ENCODE data around the gene CAMTA1. TPM values are rescaled to one million over a fixed set of nuclear protein-coding genes. Genes with fewer than 3 reads are reported as not detected.

The CAMTA1 gene
- total RNA-seq, 1 donor from 2014 or later = 109 TPM

DNA sequence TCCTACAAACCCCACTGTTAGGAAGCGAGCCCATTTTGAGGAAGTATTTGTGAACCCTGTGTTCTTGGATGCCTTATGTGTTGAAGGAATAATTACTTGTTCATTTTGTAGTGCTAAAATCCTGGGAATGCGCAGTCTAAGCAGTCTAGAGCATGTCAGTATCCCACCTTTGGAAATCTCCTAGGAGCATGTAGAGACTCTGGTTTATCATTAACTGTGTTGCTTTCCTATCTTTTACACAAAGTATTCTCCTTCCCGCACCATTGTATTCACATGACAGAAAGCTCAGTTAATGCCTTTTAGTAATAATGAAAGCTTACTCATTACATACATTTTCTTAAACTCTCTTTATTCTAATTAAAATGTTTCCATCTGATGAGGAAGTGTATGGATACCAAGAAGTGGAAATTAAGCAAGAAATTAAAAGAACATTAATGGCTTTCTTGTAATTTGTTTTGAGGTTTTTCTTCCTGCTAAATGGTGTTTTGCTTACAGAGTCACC, 99.4 kb downstream of the CAMTA1 start:
- peaks cover 12% of the 10 kb centered on the region for H3K4me1 Mint-ChIP-seq

DNA sequence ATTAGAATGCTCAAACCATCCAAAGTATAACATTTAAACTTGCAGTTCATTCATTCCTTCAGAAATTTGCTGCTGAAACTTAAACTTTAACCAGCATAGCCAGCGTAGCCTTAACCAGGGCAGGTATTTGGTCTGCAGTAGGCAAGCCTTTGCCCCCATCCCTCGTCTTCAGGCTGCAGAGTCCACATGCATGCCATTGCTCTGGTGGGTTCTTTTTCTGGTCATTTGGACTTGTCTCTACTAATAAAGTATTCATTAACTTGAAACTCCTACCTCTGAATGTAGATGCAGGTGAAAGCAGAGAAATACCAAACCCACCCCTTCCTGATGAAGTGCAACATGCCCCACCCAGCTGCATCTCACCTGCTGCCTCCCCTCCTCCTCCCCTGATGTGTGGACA, 100.2 kb downstream of the CAMTA1 start:
- Mint-ChIP-seq H3K27ac (ENCODE audit: unreplicated experiment) (no peak overlapping the region), H3K36me3 (ENCODE audit: low read depth) (no peaks in the 10 kb centered on the region), H3K27me3 (ENCODE audit: low read depth) (no peaks in the 10 kb centered on the region), H3K9me3 (no peaks in the 10 kb centered on the region), H3K4me1 (peaks cover 16% of the 10 kb centered on the region), H3K4me3 (no peak overlapping the region)
- no peak for DNase-seq (ENCODE audit: low read depth, low spot score)
- TF ChIP-seq, protein P1, sequence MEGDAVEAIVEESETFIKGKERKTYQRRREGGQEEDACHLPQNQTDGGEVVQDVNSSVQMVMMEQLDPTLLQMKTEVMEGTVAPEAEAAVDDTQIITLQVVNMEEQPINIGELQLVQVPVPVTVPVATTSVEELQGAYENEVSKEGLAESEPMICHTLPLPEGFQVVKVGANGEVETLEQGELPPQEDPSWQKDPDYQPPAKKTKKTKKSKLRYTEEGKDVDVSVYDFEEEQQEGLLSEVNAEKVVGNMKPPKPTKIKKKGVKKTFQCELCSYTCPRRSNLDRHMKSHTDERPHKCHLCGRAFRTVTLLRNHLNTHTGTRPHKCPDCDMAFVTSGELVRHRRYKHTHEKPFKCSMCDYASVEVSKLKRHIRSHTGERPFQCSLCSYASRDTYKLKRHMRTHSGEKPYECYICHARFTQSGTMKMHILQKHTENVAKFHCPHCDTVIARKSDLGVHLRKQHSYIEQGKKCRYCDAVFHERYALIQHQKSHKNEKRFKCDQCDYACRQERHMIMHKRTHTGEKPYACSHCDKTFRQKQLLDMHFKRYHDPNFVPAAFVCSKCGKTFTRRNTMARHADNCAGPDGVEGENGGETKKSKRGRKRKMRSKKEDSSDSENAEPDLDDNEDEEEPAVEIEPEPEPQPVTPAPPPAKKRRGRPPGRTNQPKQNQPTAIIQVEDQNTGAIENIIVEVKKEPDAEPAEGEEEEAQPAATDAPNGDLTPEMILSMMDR (conservative IDR thresholded peaks at IDR 0.05) = no peak

More for the DNA sequence above, 99.4 kb downstream of the CAMTA1 start:
- H3K27me3 Mint-ChIP-seq (ENCODE audit: low read depth) = no peaks in the 10 kb centered on the region
- no peak for DNase-seq (ENCODE audit: low read depth, low spot score)
- TF ChIP-seq, protein P1 (conservative IDR thresholded peaks at IDR 0.05) = no peak
- H3K9me3 Mint-ChIP-seq = no peaks in the 10 kb centered on the region
- no peak overlapping the region for H3K4me3 Mint-ChIP-seq
- H3K36me3 Mint-ChIP-seq (ENCODE audit: low read depth) = no peaks in the 10 kb centered on the region
- H3K27ac Mint-ChIP-seq (ENCODE audit: unreplicated experiment) = no peak overlapping the region

DNA sequence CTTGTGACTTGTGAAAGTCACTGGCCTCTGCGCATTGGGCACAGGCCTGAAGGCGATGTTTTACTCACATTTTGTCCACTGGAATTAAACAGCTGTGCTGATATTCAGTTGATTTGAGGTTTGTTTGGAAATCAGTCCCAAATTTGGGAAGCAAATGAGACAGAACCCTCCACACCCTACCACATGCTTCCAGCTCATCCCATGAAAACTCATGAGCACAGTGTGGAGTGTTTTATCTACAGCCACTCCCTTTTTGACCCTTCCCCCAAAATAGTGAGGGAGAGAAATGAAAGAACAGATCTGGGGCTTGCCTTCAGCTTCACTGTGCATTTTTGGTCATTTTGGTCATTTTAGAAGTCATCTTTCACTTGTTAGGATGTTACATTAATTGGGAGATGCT, 101.3 kb downstream of the CAMTA1 start:
- TF ChIP-seq, protein P1 (conservative IDR thresholded peaks at IDR 0.05) = no peak
- no peak overlapping the region for H3K27ac Mint-ChIP-seq (ENCODE audit: unreplicated experiment)
- no peaks in the 10 kb centered on the region for H3K27me3 Mint-ChIP-seq (ENCODE audit: low read depth)
- DNase-seq (ENCODE audit: low read depth, low spot score) = no peak
- no peaks in the 10 kb centered on the region for H3K36me3 Mint-ChIP-seq (ENCODE audit: low read depth)
- no peaks in the 10 kb centered on the region for H3K9me3 Mint-ChIP-seq
- H3K4me1 Mint-ChIP-seq = peaks cover 9% of the 10 kb centered on the region
- no peak overlapping the region for H3K4me3 Mint-ChIP-seq

DNA sequence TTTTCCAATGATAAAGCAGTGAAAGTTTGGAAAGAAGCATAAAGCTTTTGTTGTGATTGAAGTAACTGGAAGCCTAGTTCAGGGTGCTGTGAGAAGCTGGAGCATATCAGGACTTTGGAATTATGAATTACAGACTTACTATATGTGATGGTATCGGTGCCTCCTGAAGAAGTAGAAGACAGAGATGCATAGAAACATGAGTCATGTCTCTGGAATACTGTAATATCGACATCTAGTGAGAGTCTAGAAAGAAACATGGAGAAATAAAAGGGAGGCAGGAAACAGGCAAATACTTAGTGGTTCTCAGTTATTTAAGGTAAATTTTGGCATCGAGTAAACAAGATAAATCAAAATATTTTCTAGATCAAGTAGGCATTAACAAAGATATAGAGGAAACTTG, 103.0 kb downstream of the CAMTA1 start:
- Mint-ChIP-seq H3K4me3 (no peak overlapping the region), H3K27me3 (ENCODE audit: low read depth) (no peaks in the 10 kb centered on the region), H3K36me3 (ENCODE audit: low read depth) (no peaks in the 10 kb centered on the region), H3K27ac (ENCODE audit: unreplicated experiment) (no peak overlapping the region), H3K4me1 (peaks cover 8% of the 10 kb centered on the region), H3K9me3 (no peaks in the 10 kb centered on the region)
- no peak for DNase-seq (ENCODE audit: low read depth, low spot score)
- TF ChIP-seq, protein P1 (conservative IDR thresholded peaks at IDR 0.05) = no peak

DNA sequence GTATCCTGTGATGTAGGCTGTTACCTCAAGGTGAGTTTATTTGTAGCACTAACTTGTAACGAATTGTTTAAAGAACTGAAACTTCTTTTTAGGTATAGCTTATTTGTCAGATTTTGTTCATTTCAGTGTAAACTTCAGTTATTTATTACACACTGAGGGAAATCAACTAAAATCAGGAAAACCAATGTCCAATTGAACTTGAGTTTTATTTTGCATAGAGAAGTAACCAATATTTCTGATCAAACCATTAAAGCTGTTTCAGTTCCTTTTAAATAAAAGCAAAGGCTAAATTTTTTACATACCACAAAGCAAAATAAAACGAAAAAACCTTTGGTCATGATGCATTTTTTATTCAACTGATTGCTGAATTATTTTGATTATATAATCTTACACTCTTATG, 103.6 kb downstream of the CAMTA1 start:
- no peak overlapping the region for H3K4me3 Mint-ChIP-seq
- TF ChIP-seq, protein P1 (conservative IDR thresholded peaks at IDR 0.05) = no peak
- no peaks in the 10 kb centered on the region for H3K27me3 Mint-ChIP-seq (ENCODE audit: low read depth)
- H3K9me3 Mint-ChIP-seq = no peaks in the 10 kb centered on the region
- H3K36me3 Mint-ChIP-seq (ENCODE audit: low read depth) = no peaks in the 10 kb centered on the region
- no peak for DNase-seq (ENCODE audit: low read depth, low spot score)
- H3K4me1 Mint-ChIP-seq = peaks cover 10% of the 10 kb centered on the region
- H3K27ac Mint-ChIP-seq (ENCODE audit: unreplicated experiment) = no peak overlapping the region

Measured in neural crest cell (in vitro differentiated cells).